ENCODE measurements around the gene NUP85.
A peak's percentile ranks its signal among the peaks of the same experiment; 100 is the strongest.

The NUP85 gene

DNA sequence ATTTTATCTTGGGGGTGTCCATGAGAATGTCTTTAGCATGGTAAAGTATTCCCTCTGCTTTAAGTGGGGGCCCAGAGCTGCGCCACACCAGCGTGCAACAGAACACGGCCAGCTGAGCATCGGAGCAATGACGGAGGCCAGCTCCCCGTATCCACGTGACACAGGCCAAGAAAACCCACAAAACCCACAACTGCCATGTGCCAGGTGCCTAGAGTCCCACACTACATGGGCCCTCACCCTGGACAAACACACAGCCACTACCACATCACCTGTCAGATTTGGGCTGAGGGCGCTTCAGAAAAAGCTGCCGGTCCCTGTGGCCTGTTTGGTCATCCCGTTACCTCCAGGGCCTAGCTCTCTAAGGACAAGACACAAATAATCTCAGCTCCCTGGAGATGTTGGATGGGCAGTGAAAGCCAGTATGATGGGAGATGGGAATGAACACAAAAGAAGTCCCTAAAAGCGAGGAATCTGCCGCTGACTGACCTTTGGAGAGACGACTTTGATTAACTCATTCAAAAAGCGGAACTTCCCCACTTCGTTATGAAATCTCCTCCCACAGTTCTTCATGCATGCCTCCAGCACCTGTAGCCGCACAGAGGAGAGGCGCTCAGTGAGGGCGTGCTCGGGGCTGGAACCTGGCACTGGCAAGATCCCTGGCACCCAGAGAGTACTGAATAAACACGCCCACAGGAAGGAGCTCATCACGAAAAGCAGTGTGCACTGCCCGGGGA lies 38.8 kb downstream of the NUP85 start:
- H3K18ac ChIP-seq (ENCODE audit: low read length): no peak overlapping the region
- H2BK120ac ChIP-seq (ENCODE audit: insufficient read depth, low read length, poor library complexity): no peak overlapping the region
- WGBS (ENCODE audit: extremely low coverage, insufficient coverage, insufficient read length): no CpG with 5 or more reads among the region's 22 CpGs
- H3K27me3 ChIP-seq (ENCODE audit: insufficient read depth, low read length): no peaks in the 10 kb centered on the region
- no peak overlapping the region for H2AK5ac ChIP-seq (ENCODE audit: low read length)
- H3K79me2 ChIP-seq (ENCODE audit: control insufficient read depth, insufficient read depth, low read length, poor library complexity): peaks cover 2% of the 10 kb centered on the region
- H3K4ac ChIP-seq (ENCODE audit: low read depth, low read length): no peak overlapping the region
- no peak overlapping the region for H3K27ac ChIP-seq (ENCODE audit: low read depth, low read length)
- peaks cover 62 to 72% of the 10 kb centered on the region in 2 experiments for H3K36me3 ChIP-seq (ENCODE audit: control insufficient read depth in 1 of 2, insufficient read depth in 2 of 2, low read length in 2 of 2)
- H3K23ac ChIP-seq (ENCODE audit: low read length): no peak overlapping the region
- H3K79me1 ChIP-seq (ENCODE audit: low read length): no peaks in the 10 kb centered on the region
- no peak overlapping the region for H4K8ac ChIP-seq (ENCODE audit: low read depth, low read length)
- no peak overlapping the region for H4K12ac ChIP-seq (ENCODE audit: low read depth, low read length)
- H3K9ac ChIP-seq (ENCODE audit: low read length): no peak overlapping the region
- no peak for DNase-seq
- no peak overlapping the region for H3K14ac ChIP-seq (ENCODE audit: low read length)
- H2BK12ac ChIP-seq (ENCODE audit: low read length): no peak overlapping the region
- no peak overlapping the region for H2BK5ac ChIP-seq (ENCODE audit: low read depth, low read length, poor library complexity)
- no peak overlapping the region for H3K4me2 ChIP-seq (ENCODE audit: low read length)
- no peak overlapping the region for H2AFZ ChIP-seq (ENCODE audit: insufficient read depth, low read length, poor library complexity)
- H4K91ac ChIP-seq (ENCODE audit: low read depth, low read length): no peak overlapping the region
- no peaks in the 10 kb centered on the region for H3K9me3 ChIP-seq (ENCODE audit: insufficient read depth, low read depth, low read length)
- no peak overlapping the region for H3K4me3 ChIP-seq (ENCODE audit: low read depth, low read length)
- H3K4me1 ChIP-seq (ENCODE audit: control insufficient read depth in 1 of 2, insufficient read depth in 2 of 2, low read length in 2 of 2): peaks cover 5 to 6% of the 10 kb centered on the region in 2 experiments

DNA sequence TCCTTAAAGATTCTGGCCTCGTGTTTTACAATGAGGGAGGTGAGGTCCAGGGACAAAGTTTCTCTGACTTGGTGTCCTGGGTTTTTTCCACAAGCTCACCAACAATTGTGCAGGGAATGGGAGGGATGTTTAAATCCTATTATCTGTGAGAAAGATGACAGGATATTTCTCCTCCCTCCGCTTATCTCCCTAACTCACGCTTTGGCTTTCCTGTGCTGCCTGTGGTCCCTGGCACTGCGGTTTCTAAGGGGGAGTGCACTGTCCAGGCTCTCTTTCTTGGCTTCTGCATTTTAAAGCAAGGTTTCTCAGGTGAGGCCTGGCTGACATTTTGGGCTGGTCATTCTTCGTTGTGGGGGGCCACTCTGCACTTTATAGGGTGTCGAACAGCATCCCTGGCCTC lies 39.5 kb downstream of the NUP85 start:
- Histone ChIP-seq H4K91ac (ENCODE audit: low read depth, low read length) (no peak overlapping the region), H3K4ac (ENCODE audit: low read depth, low read length) (no peak overlapping the region), H3K14ac (ENCODE audit: low read length) (no peak overlapping the region), H2AFZ (ENCODE audit: insufficient read depth, low read length, poor library complexity) (no peak overlapping the region), H2BK12ac (ENCODE audit: low read length) (no peak overlapping the region), H2BK5ac (ENCODE audit: low read depth, low read length, poor library complexity) (no peak overlapping the region), H3K23ac (ENCODE audit: low read length) (no peak overlapping the region), H3K36me3 (ENCODE audit: control insufficient read depth in 1 of 2, insufficient read depth in 2 of 2, low read length in 2 of 2) (peaks cover 56 to 66% of the 10 kb centered on the region in 2 experiments), H4K8ac (ENCODE audit: low read depth, low read length) (no peak overlapping the region), H3K27ac (ENCODE audit: low read depth, low read length) (no peak overlapping the region), H3K27me3 (ENCODE audit: insufficient read depth, low read length) (no peaks in the 10 kb centered on the region), H3K4me1 (ENCODE audit: control insufficient read depth in 1 of 2, insufficient read depth in 2 of 2, low read length in 2 of 2) (peaks cover 7 to 9% of the 10 kb centered on the region in 2 experiments), H3K4me2 (ENCODE audit: low read length) (no peak overlapping the region), H2AK5ac (ENCODE audit: low read length) (no peak overlapping the region), H3K79me2 (ENCODE audit: control insufficient read depth, insufficient read depth, low read length, poor library complexity) (peaks cover 2% of the 10 kb centered on the region), H3K18ac (ENCODE audit: low read length) (no peak overlapping the region), H3K9ac (ENCODE audit: low read length) (no peak overlapping the region), H4K12ac (ENCODE audit: low read depth, low read length) (no peak overlapping the region), H3K9me3 (ENCODE audit: insufficient read depth, low read depth, low read length) (no peaks in the 10 kb centered on the region), H3K79me1 (ENCODE audit: low read length) (no peaks in the 10 kb centered on the region), H2BK120ac (ENCODE audit: insufficient read depth, low read length, poor library complexity) (no peak overlapping the region), H3K4me3 (ENCODE audit: low read depth, low read length) (no peak overlapping the region)
- no CpG with 5 or more reads among the region's 6 CpGs for WGBS (ENCODE audit: extremely low coverage, insufficient coverage, insufficient read length)
- no peak for DNase-seq

DNA sequence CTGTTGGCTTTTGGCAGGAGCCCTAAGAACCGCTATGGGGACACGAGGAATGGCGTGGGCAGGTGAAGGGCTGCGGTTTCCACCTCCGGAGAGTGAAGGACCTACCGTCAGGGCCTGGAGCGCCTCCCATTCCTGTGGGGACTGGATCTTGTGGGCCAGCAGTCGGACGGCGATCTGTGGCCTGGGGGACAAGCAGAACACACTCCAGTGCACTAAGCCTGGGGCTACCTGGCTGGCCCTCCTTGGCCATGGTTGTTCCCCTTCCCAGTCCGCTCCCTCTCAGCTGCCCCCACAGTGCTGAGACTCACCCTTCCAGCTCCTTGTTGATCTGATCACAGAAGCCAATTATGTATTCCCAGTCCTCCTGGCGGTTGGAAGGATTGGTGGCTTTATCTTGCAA lies 40.9 kb downstream of the NUP85 start:
- peak overlapping the region; percentile 9 for H3K27ac ChIP-seq (ENCODE audit: low read depth, low read length)

DNA sequence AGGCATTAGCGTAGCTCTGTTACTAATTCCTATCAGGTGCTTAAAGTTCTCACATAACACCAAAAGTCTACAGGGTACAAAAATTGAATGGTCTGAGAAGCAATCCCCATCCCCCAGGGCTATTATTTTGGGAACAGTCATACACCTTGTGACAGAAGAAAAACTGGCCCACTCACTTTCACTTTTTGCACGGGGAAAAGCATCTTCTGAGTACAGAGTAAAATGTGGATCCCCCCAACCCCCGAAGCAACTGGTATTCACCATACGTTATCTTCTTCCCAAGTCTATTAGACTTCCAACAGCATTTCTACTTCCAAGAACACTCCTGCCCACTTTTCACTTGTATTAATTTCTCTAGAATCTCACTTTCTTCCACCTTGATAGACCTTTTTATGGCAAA lies 44.1 kb downstream of the NUP85 start:
- no peak overlapping the region for H2AFZ ChIP-seq (ENCODE audit: insufficient read depth, low read length, poor library complexity)
- H4K12ac ChIP-seq (ENCODE audit: low read depth, low read length): no peak overlapping the region
- no peak overlapping the region for H3K4me2 ChIP-seq (ENCODE audit: low read length)
- no peak overlapping the region for H4K91ac ChIP-seq (ENCODE audit: low read depth, low read length)
- no peak overlapping the region for H3K23ac ChIP-seq (ENCODE audit: low read length)
- WGBS (ENCODE audit: extremely low coverage, insufficient coverage, insufficient read length): no CpG with 5 or more reads among the region's 4 CpGs
- H3K79me1 ChIP-seq (ENCODE audit: low read length): no peaks in the 10 kb centered on the region
- no peak overlapping the region for H3K18ac ChIP-seq (ENCODE audit: low read length)
- H3K9me3 ChIP-seq (ENCODE audit: insufficient read depth, low read depth, low read length): no peaks in the 10 kb centered on the region
- no peak overlapping the region for H4K8ac ChIP-seq (ENCODE audit: low read depth, low read length)
- no peak overlapping the region for H3K9ac ChIP-seq (ENCODE audit: low read length)
- H3K27me3 ChIP-seq (ENCODE audit: insufficient read depth, low read length): no peaks in the 10 kb centered on the region
- DNase-seq: no peak
- no peak overlapping the region for H2BK12ac ChIP-seq (ENCODE audit: low read length)
- no peak overlapping the region for H3K27ac ChIP-seq (ENCODE audit: low read depth, low read length)
- H2BK120ac ChIP-seq (ENCODE audit: insufficient read depth, low read length, poor library complexity): no peak overlapping the region
- H2AK5ac ChIP-seq (ENCODE audit: low read length): no peak overlapping the region
- H3K36me3 ChIP-seq (ENCODE audit: control insufficient read depth in 1 of 2, insufficient read depth in 2 of 2, low read length in 2 of 2): peaks cover 15 to 21% of the 10 kb centered on the region in 2 experiments
- no peak overlapping the region for H2BK5ac ChIP-seq (ENCODE audit: low read depth, low read length, poor library complexity)
- peaks cover 12 to 16% of the 10 kb centered on the region in 2 experiments for H3K4me1 ChIP-seq (ENCODE audit: control insufficient read depth in 1 of 2, insufficient read depth in 2 of 2, low read length in 2 of 2)
- H3K4me3 ChIP-seq (ENCODE audit: low read depth, low read length): no peak overlapping the region
- H3K14ac ChIP-seq (ENCODE audit: low read length): no peak overlapping the region
- peaks cover 2% of the 10 kb centered on the region for H3K79me2 ChIP-seq (ENCODE audit: control insufficient read depth, insufficient read depth, low read length, poor library complexity)
- H3K4ac ChIP-seq (ENCODE audit: low read depth, low read length): no peak overlapping the region

More for the DNA sequence above, 40.9 kb downstream of the NUP85 start:
- no peak overlapping the region for H4K8ac ChIP-seq (ENCODE audit: low read depth, low read length)
- H3K36me3 ChIP-seq (ENCODE audit: control insufficient read depth in 1 of 2, insufficient read depth in 2 of 2, low read length in 2 of 2): peaks cover 42 to 52% of the 10 kb centered on the region in 2 experiments
- H3K9me3 ChIP-seq (ENCODE audit: insufficient read depth, low read depth, low read length): no peaks in the 10 kb centered on the region
- H4K91ac ChIP-seq (ENCODE audit: low read depth, low read length): no peak overlapping the region
- H2AFZ ChIP-seq (ENCODE audit: insufficient read depth, low read length, poor library complexity): no peak overlapping the region
- no peaks in the 10 kb centered on the region for H3K79me1 ChIP-seq (ENCODE audit: low read length)
- no peak for DNase-seq
- no peak overlapping the region for H2AK5ac ChIP-seq (ENCODE audit: low read length)
- H3K14ac ChIP-seq (ENCODE audit: low read length): no peak overlapping the region
- H3K4me1 ChIP-seq (ENCODE audit: control insufficient read depth in 1 of 2, insufficient read depth in 2 of 2, low read length in 2 of 2): peaks cover 12 to 16% of the 10 kb centered on the region in 2 experiments
- H4K12ac ChIP-seq (ENCODE audit: low read depth, low read length): no peak overlapping the region
- H3K4me3 ChIP-seq (ENCODE audit: low read depth, low read length): no peak overlapping the region
- peaks cover 2% of the 10 kb centered on the region for H3K79me2 ChIP-seq (ENCODE audit: control insufficient read depth, insufficient read depth, low read length, poor library complexity)
- no peak overlapping the region for H3K4ac ChIP-seq (ENCODE audit: low read depth, low read length)
- no peak overlapping the region for H3K23ac ChIP-seq (ENCODE audit: low read length)
- H3K9ac ChIP-seq (ENCODE audit: low read length): no peak overlapping the region
- H3K4me2 ChIP-seq (ENCODE audit: low read length): no peak overlapping the region
- no peak overlapping the region for H2BK12ac ChIP-seq (ENCODE audit: low read length)
- WGBS (ENCODE audit: extremely low coverage, insufficient coverage, insufficient read length): no CpG with 5 or more reads among the region's 12 CpGs
- H2BK120ac ChIP-seq (ENCODE audit: insufficient read depth, low read length, poor library complexity): no peak overlapping the region
- no peak overlapping the region for H3K18ac ChIP-seq (ENCODE audit: low read length)
- H2BK5ac ChIP-seq (ENCODE audit: low read depth, low read length, poor library complexity): no peak overlapping the region
- H3K27me3 ChIP-seq (ENCODE audit: insufficient read depth, low read length): no peaks in the 10 kb centered on the region

Data from trophoblast cell (in vitro differentiated cells and primary cell).